MM.1S (cell line): ENCODE results near the gene NUDT14.

Experiments used
- EZH2 ChIP-seq: fragments of 300-600 bp; sonication (generic); optimal IDR thresholded peaks from 2 replicates; pipeline ENCODE3; 2017; ENCODE audit warnings: low read depth, mild to moderate bottlenecking, antibody characterized with exemption, low read length, mixed read lengths
- EZH2phosphoT487 ChIP-seq: fragments of 300-600 bp; sonication (generic); IDR thresholded peaks from 2 replicates; pipeline ENCODE4 v1.6.1; 2018; ENCODE audit warnings: antibody characterized with exemption, low read length
- TF ChIP-seq, protein P1 (sequence below): fragments of 300-600 bp; sonication (generic); IDR thresholded peaks from 2 replicates; pipeline ENCODE4 v1.5.1; 2016; ENCODE audit warnings: antibody characterized with exemption, low read length, mixed read lengths

DNA sequence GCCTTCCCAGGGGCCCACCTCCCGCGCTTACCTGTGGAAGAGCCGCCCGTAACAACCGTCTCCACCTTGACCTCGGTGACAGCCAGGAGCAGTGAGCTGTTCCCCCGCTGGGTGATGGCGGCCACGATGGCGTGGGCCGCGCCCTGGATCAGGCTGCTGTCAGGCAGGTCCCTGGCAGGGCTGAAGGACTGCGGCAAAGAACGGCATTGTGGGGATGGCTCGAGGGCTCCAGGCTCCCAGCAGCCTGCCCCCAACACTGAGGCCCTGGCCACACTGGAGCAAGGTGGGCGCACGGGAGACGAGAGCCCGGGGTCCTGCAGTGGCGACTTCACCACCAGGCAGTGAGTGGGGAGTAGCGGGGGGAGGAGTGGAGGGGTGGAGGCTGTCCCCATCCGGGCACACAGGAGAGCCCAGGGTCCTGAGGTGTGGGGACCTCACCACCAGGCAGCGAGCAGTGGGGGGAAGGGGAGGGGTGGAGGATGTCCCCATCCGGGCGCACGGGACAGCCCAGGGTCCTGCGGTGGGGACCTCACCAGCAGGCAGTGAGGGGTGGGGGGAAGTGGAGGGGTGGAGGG lies 37.6 kb downstream of the NUDT14 start:
- TF ChIP-seq, protein P1, sequence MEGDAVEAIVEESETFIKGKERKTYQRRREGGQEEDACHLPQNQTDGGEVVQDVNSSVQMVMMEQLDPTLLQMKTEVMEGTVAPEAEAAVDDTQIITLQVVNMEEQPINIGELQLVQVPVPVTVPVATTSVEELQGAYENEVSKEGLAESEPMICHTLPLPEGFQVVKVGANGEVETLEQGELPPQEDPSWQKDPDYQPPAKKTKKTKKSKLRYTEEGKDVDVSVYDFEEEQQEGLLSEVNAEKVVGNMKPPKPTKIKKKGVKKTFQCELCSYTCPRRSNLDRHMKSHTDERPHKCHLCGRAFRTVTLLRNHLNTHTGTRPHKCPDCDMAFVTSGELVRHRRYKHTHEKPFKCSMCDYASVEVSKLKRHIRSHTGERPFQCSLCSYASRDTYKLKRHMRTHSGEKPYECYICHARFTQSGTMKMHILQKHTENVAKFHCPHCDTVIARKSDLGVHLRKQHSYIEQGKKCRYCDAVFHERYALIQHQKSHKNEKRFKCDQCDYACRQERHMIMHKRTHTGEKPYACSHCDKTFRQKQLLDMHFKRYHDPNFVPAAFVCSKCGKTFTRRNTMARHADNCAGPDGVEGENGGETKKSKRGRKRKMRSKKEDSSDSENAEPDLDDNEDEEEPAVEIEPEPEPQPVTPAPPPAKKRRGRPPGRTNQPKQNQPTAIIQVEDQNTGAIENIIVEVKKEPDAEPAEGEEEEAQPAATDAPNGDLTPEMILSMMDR = no peak
- TF ChIP-seq EZH2 (no peak), EZH2phosphoT487 (no peak)
